NAMALWA (cell line): Measurements from ENCODE around the gene IFNA16.
"Not testable (repeated sequence)": the region's sequence is repeated elsewhere in the genome, so short reads cannot be mapped to it uniquely, and the experiment has no call there.

Experiments used
- DNase-seq: peaks from one replicate; pipeline ENCODE4 v3.0.0-alpha.2; 2015; ENCODE audit warnings: low spot score

Gene IFNA16

GRCh38 chr9:21217211-21217610 is at the start of gene IFNA16:
Gene IFNA16 (minus strand): TSS chr9:21217311. CDS start chr9:21217305, 6 bp downstream.
- not testable (repeated sequence) for DNase-seq

- DNase-seq, result no peak
Measured at GRCh38 chr9:21265421-21266189, 48.5 kb upstream of the IFNA16 start.

GRCh38 chr9:21255538-21256212 is 38.6 kb upstream of the IFNA16 start:
- no peak for DNase-seq

GRCh38 chr9:21252721-21253547 is 35.8 kb upstream of the IFNA16 start:
- peak; percentile 59 for DNase-seq

GRCh38 chr9:21251638-21252037 is 34.5 kb upstream of the IFNA16 start:
- DNase-seq, result no peak

- DNase-seq, result no peak
Measured at GRCh38 chr9:21251190-21251589, 34.1 kb upstream of the IFNA16 start.

GRCh38 chr9:21244836-21245235 is 27.7 kb upstream of the IFNA16 start:
- DNase-seq, result no peak

GRCh38 chr9:21239911-21240310 is 22.8 kb upstream of the IFNA16 start, which contains the start of gene IFNA14:
Gene IFNA14 (minus strand): TSS chr9:21240005. CDS start chr9:21239935, 70 bp downstream.
- no peak for DNase-seq

GRCh38 chr9:21236360-21236714 is 19.2 kb upstream of the IFNA16 start:
- not testable (repeated sequence) for DNase-seq

- DNase-seq, result peak; percentile 74
Measured at GRCh38 chr9:21235468-21236359, 18.6 kb upstream of the IFNA16 start.

GRCh38 chr9:21234153-21234687 is 17.1 kb upstream of the IFNA16 start:
- DNase-seq, result no peak

GRCh38 chr9:21233258-21233657 is 16.1 kb upstream of the IFNA16 start:
- DNase-seq, result no peak

GRCh38 chr9:21228122-21228521 is 11.0 kb upstream of the IFNA16 start, which contains the start of gene IFNA17:
Gene IFNA17 (minus strand): TSS chr9:21228222. CDS start chr9:21228173, 49 bp downstream.
- DNase-seq, result no peak

- DNase-seq, result peak; percentile 53
Measured at GRCh38 chr9:21213411-21214326, 3.4 kb downstream of the IFNA16 start.

- DNase-seq, result not testable (repeated sequence)
Measured at GRCh38 chr9:21212160-21212559, 5.0 kb downstream of the IFNA16 start.

- DNase-seq, result not testable (repeated sequence)
Measured at GRCh38 chr9:21210782-21211181, 6.3 kb downstream of the IFNA16 start.

- no peak for DNase-seq
Measured at GRCh38 chr9:21210311-21210710, 6.8 kb downstream of the IFNA16 start.

- DNase-seq, result not testable (repeated sequence)
Measured at GRCh38 chr9:21207043-21207442, 10.1 kb downstream of the IFNA16 start, which contains the start of gene IFNA10. Gene IFNA10 (minus strand): TSS chr9:21207143. CDS start chr9:21207097, 46 bp downstream.

- DNase-seq, result no peak
Measured at GRCh38 chr9:21205204-21205603, 11.9 kb downstream of the IFNA16 start.

- DNase-seq, result not testable (repeated sequence)
Measured at GRCh38 chr9:21202105-21202504, 15.0 kb downstream of the IFNA16 start, which contains the start of gene IFNA7. Gene IFNA7 (minus strand): TSS chr9:21202205. CDS start chr9:21202165, 40 bp downstream.
